Thoracic aorta (tissue), 2 donors: ENCODE results near the gene CCL22. TPM values are rescaled to one million over a fixed set of nuclear protein-coding genes. Genes with fewer than 3 reads are reported as not detected.
A peak's percentile ranks its signal among the peaks of the same experiment; 100 is the strongest.

ENCODE experiments used
- ATAC-seq: fragments of 150-250 bp; one replicate; pipeline ENCODE4 v1.8.0; 2017; ENCODE audit warnings: low read depth; ENCODE audit not compliant: insufficient number of reproducible peaks, low FRiP score
- DNase-seq: peaks from one replicate; pipeline ENCODE4 v3.0.0-alpha.2; 2020; ENCODE audit warnings: low spot score
- H3K27ac ChIP-seq, 2 donors: fragments of 200-600 bp; sonication (generic); 1 replicate in 1 of 2; 2 replicates in 1 of 2; pipeline ENCODE4 v1.5.1; 2016; ENCODE audit warnings: mild to moderate bottlenecking in 2 of 2, moderate library complexity in 2 of 2
- H3K27me3 ChIP-seq: fragments of 200-600 bp; sonication (generic); replicated peaks from 2 replicates; pipeline ENCODE4 v1.6.0; 2016; ENCODE audit warnings: mild to moderate bottlenecking; ENCODE audit not compliant: insufficient read depth
- H3K36me3 ChIP-seq: fragments of 200-600 bp; sonication (generic); one replicate; pipeline ENCODE4 v1.5.1; 2016
- H3K4me1 ChIP-seq, 2 donors: fragments of 200-600 bp; sonication (generic); 1 replicate in 1 of 2; 2 replicates in 1 of 2; pipeline versions ENCODE4 v1.5.1 to v1.6.0; 2016; ENCODE audit warnings: low read depth in 2 of 2, mild to moderate bottlenecking in 1 of 2; ENCODE audit not compliant: control insufficient read depth in 1 of 2
- H3K4me3 ChIP-seq: fragments of 200-600 bp; sonication (generic); 2 replicates; pipeline ENCODE4 v1.5.1; 2016; ENCODE audit warnings: mild to moderate bottlenecking
- H3K9me3 ChIP-seq: fragments of 200-600 bp; sonication (generic); 2 replicates; pipeline ENCODE4 v1.5.1; 2016
- CTCF ChIP-seq: fragments of 200-600 bp; sonication (generic); IDR thresholded peaks from one replicate; pipeline ENCODE4 v1.5.1; 2019; ENCODE audit warnings: antibody characterized with exemption
- total RNA-seq, 2 donors: library from RNA; depleted of rRNA; stranded (reverse); fragments of >200 nt; gene quantifications; one replicate each; pipeline versions ENCODE4 v1.1.0 to v1.2.3, GENCODE V29; 2016

CCL22 gene
- total RNA-seq, 2 donors from 2014 or later = not detected

GRCh38 chr16:57316390-57317017 lies 42.1 kb upstream of the CCL22 start:
- Histone ChIP-seq H3K4me1 (peaks cover 19 to 57% of the 10 kb centered on the region in 2 donors), H3K4me3 (no peak overlapping the region), H3K27me3 (no peaks in the 10 kb centered on the region), H3K36me3 (no peaks in the 10 kb centered on the region), H3K27ac (peak overlapping the region; percentile 81 to 93), H3K9me3 (no peaks in the 10 kb centered on the region)
- DNase-seq = no peak
- peak; percentile 91 for ATAC-seq
- TF ChIP-seq CTCF = no peak

GRCh38 chr16:57318240-57318970 lies 40.2 kb upstream of the CCL22 start:
- Histone ChIP-seq H3K9me3 (no peaks in the 10 kb centered on the region), H3K36me3 (no peaks in the 10 kb centered on the region), H3K27me3 (no peaks in the 10 kb centered on the region), H3K4me3 (no peak overlapping the region), H3K27ac (peak overlapping the region; percentile 81 to 93), H3K4me1 (peaks cover 19 to 55% of the 10 kb centered on the region in 2 donors)
- no peak for TF ChIP-seq CTCF
- no peak for ATAC-seq
- DNase-seq = no peak

GRCh38 chr16:57319646-57320045 lies 38.9 kb upstream of the CCL22 start:
- TF ChIP-seq CTCF = no peak
- H3K9me3 ChIP-seq = no peaks in the 10 kb centered on the region
- peaks cover 19 to 43% of the 10 kb centered on the region in 2 donors for H3K4me1 ChIP-seq
- ATAC-seq = no peak
- no peak overlapping the region for H3K4me3 ChIP-seq
- H3K27me3 ChIP-seq = no peaks in the 10 kb centered on the region
- no peak overlapping the region for H3K27ac ChIP-seq
- H3K36me3 ChIP-seq = no peaks in the 10 kb centered on the region
- no peak for DNase-seq

GRCh38 chr16:57324749-57325148 lies 33.8 kb upstream of the CCL22 start:
- TF ChIP-seq CTCF = no peak

GRCh38 chr16:57325458-57325857 lies 33.1 kb upstream of the CCL22 start:
- Histone ChIP-seq H3K27ac (no peak overlapping the region), H3K9me3 (no peaks in the 10 kb centered on the region), H3K27me3 (no peaks in the 10 kb centered on the region), H3K4me3 (no peak overlapping the region), H3K4me1 (peaks cover 4 to 8% of the 10 kb centered on the region in 2 donors), H3K36me3 (no peaks in the 10 kb centered on the region)
- ATAC-seq (no peak), DNase-seq (no peak)
- TF ChIP-seq CTCF = no peak

More at GRCh38 chr16:57324749-57325148, 33.8 kb upstream of the CCL22 start:
- H3K4me1 ChIP-seq = peaks cover under 1 to 5% of the 10 kb centered on the region in 2 donors
- no peaks in the 10 kb centered on the region for H3K36me3 ChIP-seq
- no peaks in the 10 kb centered on the region for H3K27me3 ChIP-seq
- DNase-seq (no peak), ATAC-seq (no peak)
- no peak overlapping the region for H3K27ac ChIP-seq
- H3K4me3 ChIP-seq = no peak overlapping the region
- no peaks in the 10 kb centered on the region for H3K9me3 ChIP-seq
